Kidney (tissue), 14 donors: Measurements from ENCODE around the gene ATP1B3. TPM values are rescaled to one million over a fixed set of nuclear protein-coding genes. Genes with fewer than 3 reads are reported as not detected.
A peak's percentile ranks its signal among the peaks of the same experiment; 100 is the strongest.
"Not testable (repeated sequence)": the region's sequence is repeated elsewhere in the genome, so short reads cannot be mapped to it uniquely, and the experiment has no call there.

Source experiments
- DNase-seq, 5 donors: peaks; one replicate each; pipeline ENCODE4 v3.0.0-alpha.2; 2013 to 2020
- FAIRE-seq: peaks from 2 replicates; lab custom pipeline; 2012; peaks lifted over from hg19 to GRCh38; lab: Jason Lieb, UNC
- H3K27ac ChIP-seq, 2 donors: one replicate each; pipeline ENCODE4 v1.7.0; 2013; ENCODE audit warnings: low read depth in 2 of 2, low read length in 2 of 2, inconsistent platforms in 1 of 2
- H3K27me3 ChIP-seq: one replicate; pipeline ENCODE4 v1.7.1; 2013; ENCODE audit warnings: low read length, inconsistent platforms; ENCODE audit not compliant: control insufficient read depth, insufficient read depth
- H3K36me3 ChIP-seq, 3 donors: one replicate each; pipeline versions ENCODE4 v1.7.0 to v1.7.1; 2013; ENCODE audit warnings: low read length in 3 of 3, control low read depth in 1 of 3, inconsistent platforms in 1 of 3; ENCODE audit not compliant: insufficient read depth in 3 of 3, control insufficient read depth in 2 of 3
- H3K4me1 ChIP-seq, 3 donors: one replicate each; pipeline versions ENCODE4 v1.7.0 to v1.7.1; 2013; ENCODE audit warnings: low read length in 3 of 3, inconsistent platforms in 1 of 3, low read depth in 1 of 3; ENCODE audit not compliant: control insufficient read depth in 2 of 3, insufficient read depth in 2 of 3
- H3K4me3 ChIP-seq, 3 donors: one replicate each; pipeline versions ENCODE4 v1.7.0 to v1.8.1; 2013; ENCODE audit warnings: low read length in 3 of 3, control low read depth in 1 of 3, inconsistent platforms in 1 of 3
- H3K9ac ChIP-seq, 3 donors: one replicate each; pipeline versions ENCODE4 v1.7.0 to v1.7.1; 2013; ENCODE audit warnings: low read length in 3 of 3, control low read depth in 1 of 3, inconsistent platforms in 1 of 3
- H3K9me3 ChIP-seq, 3 donors: one replicate each; pipeline versions ENCODE4 v1.7.0 to v1.7.1; 2013; ENCODE audit warnings: low read length in 3 of 3, control low read depth in 1 of 3, inconsistent platforms in 1 of 3; ENCODE audit not compliant: control insufficient read depth in 2 of 3, insufficient read depth in 1 of 3
- CTCF ChIP-seq: IDR thresholded peaks from 3 replicates; pipeline ENCODE4 v1.5.1; 2012; ENCODE audit warnings: mild to moderate bottlenecking, moderate library complexity, borderline replicate concordance; ENCODE audit not compliant: insufficient read depth; ENCODE audit errors: extremely low read depth
- intact Hi-C: fragments of 100-400 bp; cut with DNase I; formaldehyde crosslinking; loops from one replicate; pipeline ENCODE4 v1.11.1; 2022
- polyA plus RNA-seq: library from polyadenylated mRNA; stranded (reverse); fragments of 350-450 nt; fragmentation: Illumina TruSeq; extraction: RNeasy Lipid Tissue Mini Kit (QIAGEN cat#74804); gene quantifications from one replicate; pipeline ENCODE4 v1.2.3, GENCODE V29; 2014; ENCODE audit warnings: low read depth, low replicate concordance; ENCODE audit not compliant: insufficient read depth
- total RNA-seq: library from RNA; stranded (reverse); fragmentation: NEBNext Ultra II Directional; extraction: Animal tissue kit (Norgen Biotek cat#: 25700); gene quantifications from one replicate; pipeline ENCODE4 v1.2.1, GENCODE V29; 2021
- donor health status: control.
- donor health status: control.
- donor health status: control.
- donor health status: control.
- donor health status: control.
- donor health status: DM: yes; HTN: yes; CAD: no.
- donor health status: Normal renal cell carcinoma (clear cell type).

ATP1B3 gene
- total and polyA plus RNA-seq, 2 donors from 2014 or later: 110 to 195 TPM

- FAIRE-seq (no peak), DNase-seq (peak in 1 of 5 donors; percentile 26)
- H3K9me3 ChIP-seq: no peaks in the 10 kb centered on the region
- H3K27ac ChIP-seq: no peak overlapping the region
- TF ChIP-seq CTCF: no peak
- no peaks in the 10 kb centered on the region for H3K27me3 ChIP-seq
- H3K4me1 ChIP-seq: no peaks in the 10 kb centered on the region
- intact Hi-C loops: no loop called here
- H3K4me3 ChIP-seq: no peak overlapping the region
- no peak overlapping the region for H3K9ac ChIP-seq
- H3K36me3 ChIP-seq: no peaks in the 10 kb centered on the region
Measured at GRCh38 chr3:141845407-141846049, 30.9 kb upstream of the ATP1B3 start.

- Histone ChIP-seq H3K27ac (no peak overlapping the region), H3K9me3 (no peaks in the 10 kb centered on the region), H3K9ac (no peak overlapping the region), H3K4me1 (no peaks in the 10 kb centered on the region), H3K4me3 (no peak overlapping the region), H3K36me3 (no peaks in the 10 kb centered on the region), H3K27me3 (no peaks in the 10 kb centered on the region)
- intact Hi-C loops: no loop called here
- no peak for FAIRE-seq
- no peak for DNase-seq
- no peak for TF ChIP-seq CTCF
Measured at GRCh38 chr3:141846050-141846433, 30.4 kb upstream of the ATP1B3 start.

- H3K27ac ChIP-seq, FAIRE-seq, H3K4me3 ChIP-seq, H3K36me3 ChIP-seq, H3K27me3 ChIP-seq, intact Hi-C loops, H3K9ac ChIP-seq, DNase-seq, H3K9me3 ChIP-seq, H3K4me1 ChIP-seq: not testable (repeated sequence)
Measured at GRCh38 chr3:141848159-141848748, 28.2 kb upstream of the ATP1B3 start.

DNA sequence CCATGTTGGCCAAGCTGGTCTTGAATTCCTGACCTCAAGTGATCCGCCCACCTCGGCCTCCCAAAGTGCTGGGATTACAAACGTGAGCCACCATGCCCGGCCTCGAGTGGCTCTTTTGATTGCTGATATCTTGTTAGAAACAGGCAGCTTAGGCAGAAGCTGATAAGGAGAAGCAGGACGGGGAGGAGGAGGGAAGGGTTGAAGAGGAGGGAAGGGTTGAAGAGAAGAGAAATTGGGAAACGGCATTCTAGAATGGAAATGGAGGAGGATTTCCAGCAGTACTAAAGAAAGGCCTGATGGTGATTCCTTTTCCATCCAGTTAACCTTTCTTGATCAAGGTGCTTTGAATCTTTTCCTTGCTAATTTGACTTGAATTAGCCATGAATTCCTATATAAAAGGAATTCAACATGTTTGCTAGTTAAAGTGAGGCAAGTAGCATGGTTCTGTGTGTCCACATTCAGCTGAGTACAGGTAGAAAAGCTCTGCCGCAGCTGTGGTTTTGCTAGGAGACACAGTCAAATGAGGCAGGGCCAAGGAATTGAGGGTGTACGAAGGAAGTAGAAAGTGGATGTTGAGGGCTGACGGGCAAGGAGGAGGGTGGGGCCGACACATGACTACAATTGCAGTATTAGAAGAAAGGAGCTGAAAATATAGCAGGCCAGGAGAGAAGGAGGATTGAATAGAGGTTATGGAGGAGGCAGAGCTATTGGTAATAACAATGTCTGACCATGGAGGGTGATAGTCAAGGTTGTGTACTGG lies 27.2 kb upstream of the ATP1B3 start:
- H3K9ac ChIP-seq: no peak overlapping the region
- no peaks in the 10 kb centered on the region for H3K36me3 ChIP-seq
- intact Hi-C loops: no loop called here
- no peaks in the 10 kb centered on the region for H3K9me3 ChIP-seq
- H3K4me3 ChIP-seq: no peak overlapping the region
- H3K27me3 ChIP-seq: no peaks in the 10 kb centered on the region
- H3K27ac ChIP-seq: no peak overlapping the region
- no peak for DNase-seq
- no peak for TF ChIP-seq CTCF
- no peak for FAIRE-seq
- no peaks in the 10 kb centered on the region for H3K4me1 ChIP-seq
